Breast epithelium (tissue), 3 donors: ENCODE measurements around the gene CNR2.

Source experiments
- CTCF ChIP-seq, 3 donors: fragments of 450-650 bp; IDR thresholded peaks; one replicate each; pipeline ENCODE4 v1.5.1; 2016 to 2017; ENCODE audit warnings: antibody characterized with exemption in 3 of 3, mild to moderate bottlenecking in 3 of 3, moderate library complexity in 3 of 3
- POLR2AphosphoS5 ChIP-seq, 3 donors: sonication (generic); formaldehyde crosslinking; IDR thresholded peaks; one replicate each; pipeline ENCODE4 v1.6.1; 2017; ENCODE audit warnings: antibody characterized with exemption in 3 of 3

GRCh38 chr1:23922321-23922943, 9.3 kb upstream of the CNR2 start:
- no peak for TF ChIP-seq POLR2AphosphoS5 (IDR thresholded peaks at IDR 0.05)
- TF ChIP-seq CTCF (IDR thresholded peaks at IDR 0.05), result no peak
